Measurements from ENCODE around the gene PGBD5. TPM values are rescaled to one million over a fixed set of nuclear protein-coding genes. Genes with fewer than 3 reads are reported as not detected.

The PGBD5 gene
- total RNA-seq, 2 experiments from 2014 or later: not detected

DNA sequence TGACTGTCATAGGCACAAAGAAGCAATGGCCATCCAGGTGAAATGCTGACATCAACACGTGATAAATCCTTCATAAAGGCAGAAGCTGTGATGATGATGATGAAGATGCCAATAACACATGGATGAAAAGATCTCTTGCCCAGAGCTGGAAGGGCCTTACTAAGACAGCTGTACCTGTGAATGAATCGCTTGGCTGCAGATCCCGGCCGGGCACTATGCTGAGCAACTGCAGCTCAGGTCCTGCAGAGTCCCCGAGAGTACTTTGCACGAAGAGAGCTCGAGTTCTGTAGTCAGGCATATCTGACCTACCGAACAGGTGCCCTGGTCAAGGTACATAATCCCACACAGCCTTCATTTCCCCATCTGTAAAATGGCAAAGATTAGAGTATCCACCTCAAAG is 48.8 kb downstream of the PGBD5 start:
- Mint-ChIP-seq H3K9me3 (peaks cover 10% of the 10 kb centered on the region), H3K27ac (no peak overlapping the region), H3K36me3 (ENCODE audit: low read depth) (no peaks in the 10 kb centered on the region), H3K27me3 (ENCODE audit: low read depth) (peaks cover 18% of the 10 kb centered on the region), H3K4me1 (ENCODE audit: low read depth) (no peaks in the 10 kb centered on the region), H3K4me3 (no peak overlapping the region)
- no peak for DNase-seq
- CTCF ChIA-PET: no interaction called here
- intact Hi-C loops (cut with micrococcal nuclease): no loop called here

DNA sequence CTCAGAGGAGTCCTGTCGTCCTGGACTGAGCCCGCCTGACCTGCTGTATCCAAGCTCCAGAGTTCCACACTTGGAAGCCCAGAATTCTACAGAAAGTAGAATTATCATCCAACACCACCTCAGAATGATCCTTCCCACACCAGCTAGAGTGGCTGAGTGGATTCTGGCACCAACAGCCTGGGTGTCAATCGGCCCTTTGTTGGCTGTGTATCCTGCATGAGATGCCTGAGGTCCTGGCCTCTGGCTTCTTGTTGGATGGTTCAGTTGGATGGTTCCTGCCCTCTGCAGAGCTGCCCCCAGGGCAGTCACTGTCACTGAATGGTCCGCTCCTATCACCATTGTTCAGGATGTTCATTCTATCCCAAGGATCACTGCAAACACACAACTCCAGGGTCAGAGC is 49.8 kb downstream of the PGBD5 start:
- no peak for DNase-seq
- Mint-ChIP-seq H3K9me3 (peaks cover 10% of the 10 kb centered on the region), H3K27me3 (ENCODE audit: low read depth) (peaks cover 15% of the 10 kb centered on the region), H3K27ac (no peak overlapping the region), H3K4me1 (ENCODE audit: low read depth) (no peaks in the 10 kb centered on the region), H3K4me3 (no peak overlapping the region), H3K36me3 (ENCODE audit: low read depth) (no peaks in the 10 kb centered on the region)
- CTCF ChIA-PET: no interaction called here
- intact Hi-C loops (cut with micrococcal nuclease): no loop called here

DNA sequence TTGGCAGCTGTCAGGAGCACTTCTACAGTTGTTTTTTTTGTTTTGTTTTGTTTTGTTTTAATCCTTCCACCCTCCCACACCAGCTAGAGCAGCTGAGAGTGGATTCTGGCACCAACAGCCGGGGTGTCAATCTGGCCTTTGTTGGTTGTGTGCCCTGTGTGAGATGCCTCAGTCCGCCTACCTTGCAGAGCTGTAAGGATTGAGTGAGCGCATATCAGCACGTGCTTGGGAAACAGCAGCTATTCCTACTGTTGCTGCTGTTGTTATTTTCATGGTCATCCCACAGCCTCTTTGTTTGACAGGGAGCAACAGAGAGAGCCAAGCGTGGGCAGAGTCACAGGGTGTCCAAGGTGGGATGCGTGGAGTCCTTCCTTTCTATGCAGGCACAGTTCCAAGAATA is 50.4 kb downstream of the PGBD5 start:
- Mint-ChIP-seq H3K27me3 (ENCODE audit: low read depth) (peaks cover 15% of the 10 kb centered on the region), H3K36me3 (ENCODE audit: low read depth) (no peaks in the 10 kb centered on the region), H3K9me3 (peaks cover 10% of the 10 kb centered on the region), H3K4me3 (no peak overlapping the region), H3K27ac (no peak overlapping the region), H3K4me1 (ENCODE audit: low read depth) (no peaks in the 10 kb centered on the region)
- intact Hi-C loops (cut with micrococcal nuclease): no loop called here
- CTCF ChIA-PET: no interaction called here
- DNase-seq: no peak

DNA sequence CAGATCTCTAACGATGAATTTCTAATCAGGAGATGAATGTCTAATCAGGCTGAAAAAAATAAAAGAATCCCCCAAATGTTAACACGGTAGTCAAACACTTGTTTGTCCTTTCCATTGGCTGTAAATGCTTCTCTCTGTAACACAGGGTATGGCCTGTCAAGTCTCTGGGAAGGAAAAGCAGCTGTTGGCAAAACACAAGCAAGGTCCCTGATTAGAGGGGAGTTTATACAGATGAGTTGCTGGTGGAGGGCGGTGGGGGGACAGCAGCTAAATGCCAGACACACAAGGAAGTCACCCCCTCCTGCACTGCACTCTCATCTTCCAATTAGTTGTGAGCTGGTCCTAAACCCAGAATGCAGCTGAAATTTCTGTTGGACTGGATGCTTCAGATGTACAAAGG is 51.0 kb downstream of the PGBD5 start:
- CTCF ChIA-PET: no interaction called here

DNA sequence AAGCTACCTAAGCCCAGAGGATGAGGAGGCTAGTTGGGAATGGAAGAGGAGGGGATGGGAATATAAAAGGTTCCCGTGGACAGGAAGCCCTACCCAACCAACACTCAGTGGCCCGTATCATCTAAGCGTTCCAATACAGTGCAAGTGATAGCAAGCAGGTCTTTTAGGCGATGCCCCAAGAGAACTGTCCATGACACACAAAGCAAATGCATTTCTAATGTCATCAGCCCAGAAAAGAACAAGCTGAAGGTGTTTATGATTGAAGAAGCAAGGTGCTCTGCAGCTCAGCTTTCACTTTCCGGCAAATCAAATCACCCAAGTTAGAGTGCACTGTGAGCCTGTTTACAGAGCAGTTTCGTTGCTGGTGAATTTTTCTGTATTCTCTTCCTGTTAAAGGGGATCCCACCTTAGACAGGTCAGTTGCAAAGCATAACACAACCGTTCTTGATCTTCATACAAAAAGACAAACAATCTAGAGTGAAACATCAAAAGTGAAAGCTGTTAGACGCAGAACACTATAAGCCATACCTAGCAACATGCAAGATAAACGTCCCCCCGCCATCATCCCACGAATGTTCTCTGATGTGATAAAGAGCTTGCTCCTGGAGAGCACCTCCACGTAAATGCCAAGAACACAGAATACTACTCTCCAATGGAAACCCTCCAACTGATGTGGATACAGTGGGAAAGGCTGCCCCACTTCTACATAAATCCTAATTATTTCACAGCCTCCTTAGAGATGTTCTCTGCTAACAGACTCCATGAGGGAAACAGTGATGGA is 54.0 kb downstream of the PGBD5 start:
- no peaks in the 10 kb centered on the region for H3K36me3 Mint-ChIP-seq (ENCODE audit: low read depth)
- DNase-seq: no peak
- no peaks in the 10 kb centered on the region for H3K9me3 Mint-ChIP-seq
- intact Hi-C loops (cut with micrococcal nuclease): no loop called here
- peaks cover 7% of the 10 kb centered on the region for H3K27me3 Mint-ChIP-seq (ENCODE audit: low read depth)
- H3K4me1 Mint-ChIP-seq (ENCODE audit: low read depth): no peaks in the 10 kb centered on the region
- no peak overlapping the region for H3K4me3 Mint-ChIP-seq
- H3K27ac Mint-ChIP-seq: no peak overlapping the region
- CTCF ChIA-PET: no interaction called here

More for the DNA sequence above, 51.0 kb downstream of the PGBD5 start:
- intact Hi-C loops (cut with micrococcal nuclease): no loop called here
- H3K9me3 Mint-ChIP-seq: peaks cover 10% of the 10 kb centered on the region
- no peak for DNase-seq
- H3K4me3 Mint-ChIP-seq: no peak overlapping the region
- H3K27ac Mint-ChIP-seq: no peak overlapping the region
- H3K36me3 Mint-ChIP-seq (ENCODE audit: low read depth): no peaks in the 10 kb centered on the region
- H3K27me3 Mint-ChIP-seq (ENCODE audit: low read depth): peaks cover 15% of the 10 kb centered on the region
- no peaks in the 10 kb centered on the region for H3K4me1 Mint-ChIP-seq (ENCODE audit: low read depth)

DNA sequence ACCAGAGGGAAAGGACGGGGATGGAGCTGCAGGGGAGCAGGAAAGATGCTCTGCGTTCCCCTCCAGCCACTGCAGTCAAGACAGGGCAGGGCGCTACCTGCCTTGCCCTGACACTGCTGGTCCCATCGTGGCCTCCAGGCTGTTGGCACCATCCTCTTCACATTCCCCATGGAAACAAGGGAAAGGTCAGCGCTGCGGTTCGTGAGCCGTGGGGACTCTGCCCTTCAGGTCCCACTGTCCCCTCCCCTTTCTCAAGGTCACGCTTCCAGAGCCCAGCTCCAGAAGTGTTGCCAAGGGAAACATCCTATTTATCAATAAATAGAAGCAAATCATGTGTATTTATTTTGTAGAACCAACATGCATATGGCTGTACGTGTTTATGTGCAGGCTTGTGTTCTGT is 56.0 kb downstream of the PGBD5 start:
- H3K4me3 Mint-ChIP-seq: no peak overlapping the region
- H3K4me1 Mint-ChIP-seq (ENCODE audit: low read depth): no peaks in the 10 kb centered on the region
- H3K9me3 Mint-ChIP-seq: no peaks in the 10 kb centered on the region
- no peak for DNase-seq
- no peak overlapping the region for H3K27ac Mint-ChIP-seq
- H3K27me3 Mint-ChIP-seq (ENCODE audit: low read depth): peaks cover 11% of the 10 kb centered on the region
- intact Hi-C loops (cut with micrococcal nuclease): no loop called here
- CTCF ChIA-PET: no interaction called here
- no peaks in the 10 kb centered on the region for H3K36me3 Mint-ChIP-seq (ENCODE audit: low read depth)

DNA sequence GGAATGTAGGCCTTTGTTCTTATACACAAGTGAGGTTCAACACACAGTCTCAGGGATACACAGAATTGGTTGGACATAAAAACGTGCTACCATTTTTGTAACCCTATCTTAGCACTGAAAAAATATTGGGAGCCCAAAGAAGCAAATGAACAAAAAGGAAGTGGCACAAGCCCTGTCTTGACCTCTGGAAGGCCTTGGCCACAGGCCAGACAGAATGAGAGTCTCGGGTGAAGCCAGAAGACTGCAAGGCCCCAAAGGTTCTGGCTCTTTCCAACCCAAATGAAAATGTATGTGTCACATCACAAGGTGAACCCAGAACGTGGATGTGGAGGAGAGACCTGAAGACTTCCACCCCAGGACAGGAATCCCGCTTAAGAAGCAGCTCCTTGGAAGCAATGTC is 57.3 kb downstream of the PGBD5 start:
- Mint-ChIP-seq H3K27ac (no peak overlapping the region), H3K9me3 (no peaks in the 10 kb centered on the region), H3K4me3 (no peak overlapping the region), H3K36me3 (ENCODE audit: low read depth) (no peaks in the 10 kb centered on the region), H3K4me1 (ENCODE audit: low read depth) (no peaks in the 10 kb centered on the region), H3K27me3 (ENCODE audit: low read depth) (peaks cover 8% of the 10 kb centered on the region)
- DNase-seq: no peak
- intact Hi-C loops (cut with micrococcal nuclease): no loop called here
- CTCF ChIA-PET: no interaction called here

DNA sequence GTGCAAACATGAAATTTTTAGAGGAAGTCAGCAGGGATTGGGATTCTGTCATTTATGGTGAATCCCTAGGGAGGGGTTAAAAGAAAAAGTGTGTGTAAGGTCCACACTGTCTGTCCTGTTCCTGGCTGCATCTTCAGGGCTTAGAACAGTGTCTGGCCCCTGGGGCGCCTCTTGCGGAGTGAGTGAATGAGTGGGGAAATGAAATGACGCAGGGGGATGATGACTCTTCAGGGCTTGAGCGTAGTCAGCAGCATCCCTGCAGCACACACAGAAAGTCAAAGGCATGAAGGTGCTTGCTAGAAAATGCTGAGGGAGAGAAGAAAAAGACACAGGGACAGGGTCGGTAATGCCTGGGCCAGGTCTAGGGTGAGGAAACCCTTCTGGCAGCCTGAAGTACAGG is 57.8 kb downstream of the PGBD5 start:
- DNase-seq: no peak
- Mint-ChIP-seq H3K9me3 (no peaks in the 10 kb centered on the region), H3K4me3 (no peak overlapping the region), H3K4me1 (ENCODE audit: low read depth) (no peaks in the 10 kb centered on the region), H3K27ac (no peak overlapping the region), H3K27me3 (ENCODE audit: low read depth) (peaks cover 8% of the 10 kb centered on the region), H3K36me3 (ENCODE audit: low read depth) (no peaks in the 10 kb centered on the region)
- intact Hi-C loops (cut with micrococcal nuclease): no loop called here
- CTCF ChIA-PET: no interaction called here

DNA sequence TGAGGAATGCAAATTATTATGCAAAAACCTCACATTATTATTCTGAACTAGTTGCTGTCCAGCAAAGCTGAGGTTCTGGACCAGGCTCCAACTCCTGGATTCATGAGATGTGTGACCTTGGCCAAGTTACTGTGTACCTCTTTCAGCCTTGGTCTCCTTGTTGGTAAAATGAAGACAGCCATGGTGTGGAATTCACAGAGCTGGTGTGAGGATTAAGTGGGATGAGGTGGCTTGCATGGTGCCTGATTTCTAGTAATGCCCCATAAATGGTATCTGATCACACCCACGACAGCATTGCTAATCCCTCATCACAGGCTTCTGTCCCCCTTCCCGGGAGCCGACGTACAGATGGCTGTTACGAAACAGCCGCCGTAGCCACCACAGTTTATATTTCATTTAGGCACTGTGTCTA is 59.6 kb downstream of the PGBD5 start:
- H3K9me3 Mint-ChIP-seq: no peaks in the 10 kb centered on the region
- H3K36me3 Mint-ChIP-seq (ENCODE audit: low read depth): no peaks in the 10 kb centered on the region
- H3K27ac Mint-ChIP-seq: no peak overlapping the region
- CTCF ChIA-PET: interaction anchor here (0.5 kb wide), 1 partner anchor 35 kb away, joined by 3 read pairs; no protein-coding TSS in a partner anchor
- intact Hi-C loops (cut with micrococcal nuclease): no loop called here
- no peak for DNase-seq
- peaks cover 5% of the 10 kb centered on the region for H3K27me3 Mint-ChIP-seq (ENCODE audit: low read depth)
- no peaks in the 10 kb centered on the region for H3K4me1 Mint-ChIP-seq (ENCODE audit: low read depth)
- H3K4me3 Mint-ChIP-seq: no peak overlapping the region

DNA sequence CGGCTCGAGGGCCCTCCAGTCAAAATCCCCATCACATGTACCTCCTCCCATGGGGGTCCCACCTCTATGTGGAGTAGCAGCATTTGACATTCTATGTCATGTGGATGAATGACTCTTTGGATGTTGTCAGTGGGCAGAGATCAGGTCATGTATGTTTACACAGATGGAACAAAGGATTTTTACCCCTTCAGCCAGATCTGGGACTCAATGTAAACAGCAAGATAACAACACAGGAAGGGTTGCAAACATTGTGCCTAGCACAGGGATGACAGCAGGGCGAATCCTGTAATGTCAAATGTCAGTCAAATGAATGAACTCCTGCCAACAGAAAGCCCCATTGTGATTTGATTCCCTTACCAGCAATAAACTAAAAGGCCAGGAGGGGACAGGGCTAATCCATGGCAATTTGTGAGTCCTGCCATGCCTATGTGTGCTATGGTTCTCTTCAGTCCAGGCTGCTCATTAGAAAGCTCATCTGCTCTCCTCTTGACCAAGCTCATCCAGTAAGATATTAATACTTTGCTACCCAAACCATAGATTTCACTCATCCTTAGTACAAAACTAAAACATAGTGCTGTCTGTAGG is 60.3 kb downstream of the PGBD5 start:
- Mint-ChIP-seq H3K4me3 (no peak overlapping the region), H3K27me3 (ENCODE audit: low read depth) (peaks cover 5% of the 10 kb centered on the region), H3K4me1 (ENCODE audit: low read depth) (no peaks in the 10 kb centered on the region), H3K9me3 (no peaks in the 10 kb centered on the region), H3K36me3 (ENCODE audit: low read depth) (no peaks in the 10 kb centered on the region), H3K27ac (no peak overlapping the region)
- no peak for DNase-seq
- CTCF ChIA-PET: interaction anchor here (0.5 kb wide), 1 partner anchor 35 kb away, joined by 3 read pairs; no protein-coding TSS in a partner anchor
- intact Hi-C loops (cut with micrococcal nuclease): no loop called here

DNA sequence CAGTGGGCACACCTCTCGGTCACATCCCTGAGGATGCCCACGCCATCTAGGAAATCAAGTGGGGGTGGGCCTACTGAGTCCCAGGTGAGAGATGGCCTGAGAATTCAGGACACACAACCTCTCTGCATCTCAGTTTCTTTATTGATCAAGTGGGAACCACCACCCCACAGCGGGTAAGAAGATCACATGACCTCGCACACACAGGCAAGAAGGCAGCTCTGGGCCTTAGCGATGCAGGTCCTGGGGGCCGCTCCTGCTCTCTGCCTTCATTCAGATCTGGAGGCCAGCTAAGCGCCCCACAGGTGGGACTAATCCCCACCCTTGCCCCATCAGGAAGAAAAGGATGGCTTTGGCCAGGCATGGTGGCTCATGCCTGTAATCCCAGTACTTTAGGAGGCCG is 63.2 kb downstream of the PGBD5 start:
- peaks cover 3% of the 10 kb centered on the region for H3K27me3 Mint-ChIP-seq (ENCODE audit: low read depth)
- intact Hi-C loops (cut with micrococcal nuclease): no loop called here
- CTCF ChIA-PET: no interaction called here
- no peak for DNase-seq
- H3K27ac Mint-ChIP-seq: no peak overlapping the region
- no peaks in the 10 kb centered on the region for H3K4me1 Mint-ChIP-seq (ENCODE audit: low read depth)
- no peaks in the 10 kb centered on the region for H3K36me3 Mint-ChIP-seq (ENCODE audit: low read depth)
- H3K4me3 Mint-ChIP-seq: no peak overlapping the region
- no peaks in the 10 kb centered on the region for H3K9me3 Mint-ChIP-seq

DNA sequence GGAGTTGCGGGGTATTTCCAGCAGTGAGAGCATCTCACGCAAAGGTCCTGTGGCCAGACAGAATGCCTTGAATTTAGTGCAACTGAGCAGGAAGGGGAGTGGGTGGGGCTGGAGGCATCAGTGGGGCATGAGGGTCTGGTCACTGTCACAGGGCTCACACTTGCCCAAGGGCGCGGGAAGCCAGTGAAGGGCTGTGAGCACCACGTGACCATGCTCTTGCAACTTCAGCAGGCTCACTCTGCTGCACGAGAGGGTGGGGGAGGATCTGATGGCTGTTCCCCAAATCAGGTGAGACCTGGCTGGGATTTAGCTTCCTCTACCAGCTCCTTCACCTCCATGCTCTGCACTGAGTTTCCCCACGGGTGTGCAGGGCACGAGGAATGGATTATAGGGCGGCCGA is 64.2 kb downstream of the PGBD5 start:
- no peaks in the 10 kb centered on the region for H3K4me1 Mint-ChIP-seq (ENCODE audit: low read depth)
- H3K4me3 Mint-ChIP-seq: no peak overlapping the region
- H3K9me3 Mint-ChIP-seq: no peaks in the 10 kb centered on the region
- peaks cover 3% of the 10 kb centered on the region for H3K27me3 Mint-ChIP-seq (ENCODE audit: low read depth)
- CTCF ChIA-PET: no interaction called here
- DNase-seq: no peak
- H3K27ac Mint-ChIP-seq: no peak overlapping the region
- H3K36me3 Mint-ChIP-seq (ENCODE audit: low read depth): no peaks in the 10 kb centered on the region
- intact Hi-C loops (cut with micrococcal nuclease): no loop called here

DNA sequence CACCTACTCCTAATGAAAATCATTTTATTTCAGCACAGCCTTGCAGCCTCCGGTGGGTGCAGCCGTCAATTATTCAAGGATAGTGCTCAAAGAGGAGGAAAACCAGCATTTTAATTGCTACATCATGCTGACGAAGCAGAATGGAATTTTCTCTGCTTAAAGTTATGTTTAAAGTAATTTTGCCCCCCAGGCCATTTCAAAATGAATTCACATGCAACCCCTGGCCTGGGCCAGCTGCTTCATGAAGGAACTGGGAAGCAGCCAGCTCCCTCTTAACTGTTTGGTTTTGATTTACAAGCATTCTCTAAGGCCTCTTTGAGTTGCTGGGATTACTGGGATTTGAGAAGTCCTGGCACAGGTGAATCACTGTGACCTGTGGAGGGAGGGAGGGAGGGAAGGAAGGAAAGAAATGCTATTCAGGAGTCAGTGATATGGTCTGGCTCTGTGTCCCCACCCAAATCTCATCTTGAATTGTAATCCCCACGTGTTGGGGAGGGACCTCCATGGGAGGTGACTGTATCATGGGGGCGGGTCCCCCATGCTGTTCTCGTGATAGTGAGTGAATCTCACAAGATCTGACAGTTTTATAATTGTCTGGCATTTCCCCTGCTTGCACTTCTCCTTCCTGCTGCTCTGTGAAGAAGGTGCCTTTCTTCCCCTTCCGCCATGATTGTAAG is 66.0 kb downstream of the PGBD5 start:
- no peak overlapping the region for H3K4me3 Mint-ChIP-seq
- no peaks in the 10 kb centered on the region for H3K4me1 Mint-ChIP-seq (ENCODE audit: low read depth)
- no peaks in the 10 kb centered on the region for H3K27me3 Mint-ChIP-seq (ENCODE audit: low read depth)
- intact Hi-C loops (cut with micrococcal nuclease): no loop called here
- H3K27ac Mint-ChIP-seq: no peak overlapping the region
- H3K36me3 Mint-ChIP-seq (ENCODE audit: low read depth): no peaks in the 10 kb centered on the region
- DNase-seq: no peak
- no peaks in the 10 kb centered on the region for H3K9me3 Mint-ChIP-seq
- CTCF ChIA-PET: no interaction called here

Measured in activated naive CD4-positive, alpha-beta T cell treated with anti-CD3 and anti-CD28 coated beads for 36 hours (primary cell).